Spinal cord (tissue), 10 donors: ENCODE data around the gene DBI. TPM values are rescaled to one million over a fixed set of nuclear protein-coding genes. Genes with fewer than 3 reads are reported as not detected.
"Not testable (repeated sequence)": the region's sequence is repeated elsewhere in the genome, so short reads cannot be mapped to it uniquely, and the experiment has no call there.

Experiments used
- DNase-seq, 6 donors: peaks; one replicate each; pipeline versions ENCODE4 v3.0.0 to v3.0.0-alpha.2; 2013 to 2015; ENCODE audit warnings: low spot score in 6 of 6, low read depth in 4 of 6
- H3K27ac ChIP-seq: one replicate; pipeline ENCODE4 v1.5.1; 2013; ENCODE audit warnings: low read depth, low read length, control low read depth
- H3K27me3 ChIP-seq: one replicate; pipeline ENCODE4 v1.6.1; 2013; ENCODE audit warnings: low read length; ENCODE audit not compliant: control insufficient read depth, insufficient read depth
- H3K36me3 ChIP-seq: one replicate; pipeline ENCODE4 v1.6.1; 2013; ENCODE audit warnings: low read length; ENCODE audit not compliant: control insufficient read depth, insufficient read depth
- H3K4me1 ChIP-seq: one replicate; pipeline ENCODE4 v1.6.1; 2013; ENCODE audit warnings: low read length; ENCODE audit not compliant: control insufficient read depth, insufficient read depth
- H3K4me3 ChIP-seq: one replicate; pipeline ENCODE4 v1.5.1; 2013; ENCODE audit warnings: low read depth, low read length, control low read depth
- H3K9me3 ChIP-seq: one replicate; pipeline ENCODE4 v1.6.1; 2013; ENCODE audit warnings: low read length; ENCODE audit not compliant: control insufficient read depth, insufficient read depth
- WGBS: methylation state at CpG from one replicate; pipeline ENCODE4 v1.1.5; 2013; ENCODE audit warnings: missing lambda C conversion rate; ENCODE audit not compliant: insufficient coverage; 5-methylcytosine and 5-hydroxymethylcytosine counted together
- polyA plus RNA-seq, 2 donors: library from polyadenylated mRNA; unstranded; fragments of 120-200 nt; gene quantifications; one replicate each; pipeline ENCODE4 v1.2.1, GENCODE V29; 2013; ENCODE audit not compliant: insufficient read length in 2 of 2
- total RNA-seq, 2 donors: library from RNA; depleted of rRNA in 1 of 2; stranded (reverse); fragments of 120-200 nt in 1 of 2; fragments of >200 nt in 1 of 2; gene quantifications; one replicate each; pipeline versions ENCODE4 v1.2.3 to v1.2.4, GENCODE V29; 2013 to 2014
- donor health status: healthy.

The DBI gene
- total and polyA plus RNA-seq, 4 donors: 134 to 887 (median 508) TPM

DNA sequence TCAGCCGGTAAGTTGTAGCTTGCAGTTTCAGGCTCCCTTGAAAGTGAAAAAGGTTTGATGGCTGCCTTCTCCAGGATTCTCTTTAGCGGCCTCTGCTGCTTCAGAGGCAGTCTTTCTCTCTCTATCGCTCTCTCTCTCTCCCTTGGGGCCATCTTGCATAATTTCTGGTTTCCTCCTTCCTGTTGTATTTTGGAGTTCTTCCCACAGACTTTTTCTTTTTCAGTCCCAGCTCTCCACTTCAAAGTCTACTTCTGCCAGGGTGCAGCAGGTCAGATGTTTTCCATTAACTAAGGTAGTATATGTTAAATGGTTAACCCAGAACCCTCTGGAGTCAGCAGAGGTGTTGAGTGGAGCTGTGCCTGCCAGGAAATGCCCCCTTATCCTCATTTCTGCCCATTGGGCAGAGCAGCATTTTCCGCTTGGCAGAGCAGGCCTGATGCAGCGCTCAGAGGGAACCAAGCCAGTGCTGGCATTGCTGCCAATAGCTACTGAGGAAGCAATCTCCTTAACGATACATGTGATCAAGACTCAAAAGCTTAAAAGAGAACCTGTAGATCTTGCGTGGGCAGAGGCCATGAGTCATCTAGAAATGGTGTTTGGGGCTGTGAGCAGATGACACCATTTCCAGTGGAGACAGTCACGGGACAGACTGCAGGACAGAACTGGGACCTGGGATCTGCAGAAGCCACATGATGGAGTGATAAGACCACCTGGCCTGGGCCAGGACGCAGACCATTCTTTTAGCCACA lies 20.8 kb downstream of the DBI start:
- peaks cover 17% of the 10 kb centered on the region for H3K4me1 ChIP-seq
- H3K4me3 ChIP-seq: no peak overlapping the region
- H3K9me3 ChIP-seq: no peaks in the 10 kb centered on the region
- no peaks in the 10 kb centered on the region for H3K36me3 ChIP-seq
- peak in 4 of 6 donors; percentile 38 to 90 (median 56) for DNase-seq
- H3K27ac ChIP-seq: peak overlapping the region; percentile 64
- no peaks in the 10 kb centered on the region for H3K27me3 ChIP-seq
- 46% methylated on average over 6 of the region's 9 CpGs for WGBS

DNA sequence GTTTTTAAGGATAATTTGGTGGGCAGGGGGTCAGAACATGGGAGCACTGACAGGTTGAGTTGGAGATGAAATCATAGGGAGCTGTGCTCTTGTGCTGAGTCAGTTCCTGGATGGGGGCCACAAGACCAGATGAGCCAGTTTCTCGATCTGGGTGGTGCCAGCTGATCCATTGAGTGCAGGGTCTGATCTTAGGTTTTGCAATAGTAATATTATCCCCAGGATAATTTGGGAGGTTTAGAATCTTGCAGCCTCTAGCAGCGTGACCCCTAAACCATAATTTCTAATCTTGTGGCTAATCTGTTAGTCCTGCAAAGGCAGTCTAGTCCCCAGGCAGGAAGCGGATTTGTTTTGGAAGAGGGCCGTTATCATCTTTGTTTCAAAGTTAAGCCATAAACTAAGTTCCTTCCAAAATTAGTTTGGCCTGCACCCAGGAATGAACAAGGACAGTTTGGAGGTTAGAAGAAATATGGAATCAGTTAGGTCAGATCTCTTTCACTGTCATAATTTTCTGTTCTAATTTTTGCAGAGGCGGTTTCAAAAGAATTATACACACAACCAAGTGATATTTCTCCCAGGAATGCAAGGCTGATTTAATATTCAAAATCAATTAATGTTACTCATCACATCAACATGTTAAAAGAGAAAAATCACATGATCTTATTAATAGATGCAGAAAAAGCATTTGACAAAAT lies 23.0 kb downstream of the DBI start:
- H3K4me1 ChIP-seq: peaks cover 12% of the 10 kb centered on the region
- no peaks in the 10 kb centered on the region for H3K27me3 ChIP-seq
- no peaks in the 10 kb centered on the region for H3K36me3 ChIP-seq
- H3K4me3 ChIP-seq: no peak overlapping the region
- 17% methylated on average over 1 of the region's 5 CpGs for WGBS
- no peak overlapping the region for H3K27ac ChIP-seq
- H3K9me3 ChIP-seq: no peaks in the 10 kb centered on the region
- DNase-seq: peak in 1 of 6 donors; percentile 52

DNA sequence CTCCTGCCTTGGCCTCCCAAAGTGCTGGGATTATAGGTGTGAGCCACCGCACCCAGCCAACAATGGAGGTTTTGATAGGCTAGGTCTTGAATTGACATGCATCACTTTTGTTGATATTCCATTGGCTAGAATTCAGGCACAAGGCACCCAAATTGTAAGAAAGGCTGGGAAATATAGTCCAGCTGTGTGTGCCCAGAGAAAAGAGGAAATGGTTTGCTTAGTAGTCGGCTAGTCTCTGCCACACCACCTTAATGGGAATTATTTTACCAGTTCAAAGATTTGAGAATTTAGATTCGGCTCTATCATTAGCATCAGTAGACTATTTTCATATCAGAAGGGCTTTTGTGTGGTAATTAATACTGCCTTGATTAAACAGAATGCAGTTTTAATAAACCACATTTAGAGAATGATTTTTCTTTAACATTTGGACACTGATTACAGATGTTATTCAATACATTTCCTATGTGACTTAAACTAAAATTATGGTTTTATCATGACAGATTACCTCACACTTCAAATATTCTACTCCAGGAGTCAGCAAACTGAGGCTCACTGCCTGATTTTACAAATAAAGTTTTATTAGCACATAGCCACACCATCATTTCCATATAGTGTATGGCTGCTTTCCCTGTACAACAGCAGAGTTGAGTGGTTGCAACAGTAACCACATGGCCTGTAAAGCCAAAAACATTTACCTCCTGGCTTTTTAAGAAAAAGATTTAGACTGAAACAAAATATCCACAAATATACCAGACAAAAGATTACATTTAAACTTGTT lies 27.4 kb downstream of the DBI start:
- H3K36me3 ChIP-seq: no peaks in the 10 kb centered on the region
- 100% methylated on average over 1 of the region's 3 CpGs for WGBS

DNA sequence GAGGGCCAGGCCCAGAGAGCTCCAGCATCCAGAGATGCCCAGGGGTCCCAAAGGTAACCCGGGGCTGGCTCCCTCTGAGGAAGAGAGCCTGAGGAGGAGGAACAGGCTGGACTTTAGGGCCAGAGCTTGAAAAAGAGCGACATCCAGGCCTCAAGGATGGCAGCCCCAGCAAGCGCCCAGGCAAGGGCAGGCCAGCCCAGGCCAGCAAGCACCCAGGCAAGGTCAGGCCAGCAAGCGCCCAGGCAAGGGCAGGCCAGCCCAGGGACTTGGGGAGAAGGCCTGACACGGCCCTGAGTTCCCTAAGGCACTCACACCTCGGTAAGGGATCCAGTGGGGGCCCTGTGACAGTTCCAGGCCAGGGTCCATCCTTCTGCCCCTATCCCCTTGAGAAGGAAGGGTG lies 30.4 kb downstream of the DBI start:
- Histone ChIP-seq H3K9me3 (no peaks in the 10 kb centered on the region), H3K27me3 (no peaks in the 10 kb centered on the region), H3K4me1 (no peaks in the 10 kb centered on the region), H3K4me3 (no peak overlapping the region), H3K36me3 (no peaks in the 10 kb centered on the region), H3K27ac (no peak overlapping the region)
- WGBS: 94% methylated on average over 5 of the region's 6 CpGs
- DNase-seq: no peak

More for the DNA sequence above, 27.4 kb downstream of the DBI start:
- no peaks in the 10 kb centered on the region for H3K9me3 ChIP-seq
- no peak for DNase-seq
- H3K27ac ChIP-seq: no peak overlapping the region
- no peak overlapping the region for H3K4me3 ChIP-seq
- H3K4me1 ChIP-seq: no peaks in the 10 kb centered on the region
- H3K27me3 ChIP-seq: no peaks in the 10 kb centered on the region

DNA sequence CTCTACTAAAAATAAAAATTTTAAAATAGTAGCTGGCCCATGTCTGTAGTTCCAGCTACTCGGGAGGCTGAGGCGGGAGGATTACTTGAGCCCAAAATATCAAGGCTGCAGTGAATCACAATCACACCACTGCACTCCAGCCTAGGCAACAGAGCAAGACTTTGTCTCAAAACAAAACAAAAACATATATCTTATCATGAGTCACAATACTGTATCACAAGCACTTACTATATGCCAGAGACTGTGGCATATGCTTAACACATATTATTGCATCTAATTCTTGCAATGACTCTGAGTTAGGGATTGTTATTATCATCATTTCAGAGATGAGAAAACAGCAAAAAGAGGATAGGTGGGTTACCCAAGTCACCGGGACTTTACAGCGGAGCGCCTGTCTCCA lies 35.3 kb downstream of the DBI start:
- WGBS: 97% methylated on average over 5 of the region's 5 CpGs
- H3K9me3 ChIP-seq: no peaks in the 10 kb centered on the region
- no peaks in the 10 kb centered on the region for H3K4me1 ChIP-seq
- no peak overlapping the region for H3K4me3 ChIP-seq
- no peak overlapping the region for H3K27ac ChIP-seq
- H3K27me3 ChIP-seq: no peaks in the 10 kb centered on the region
- no peak for DNase-seq
- H3K36me3 ChIP-seq: no peaks in the 10 kb centered on the region

DNA sequence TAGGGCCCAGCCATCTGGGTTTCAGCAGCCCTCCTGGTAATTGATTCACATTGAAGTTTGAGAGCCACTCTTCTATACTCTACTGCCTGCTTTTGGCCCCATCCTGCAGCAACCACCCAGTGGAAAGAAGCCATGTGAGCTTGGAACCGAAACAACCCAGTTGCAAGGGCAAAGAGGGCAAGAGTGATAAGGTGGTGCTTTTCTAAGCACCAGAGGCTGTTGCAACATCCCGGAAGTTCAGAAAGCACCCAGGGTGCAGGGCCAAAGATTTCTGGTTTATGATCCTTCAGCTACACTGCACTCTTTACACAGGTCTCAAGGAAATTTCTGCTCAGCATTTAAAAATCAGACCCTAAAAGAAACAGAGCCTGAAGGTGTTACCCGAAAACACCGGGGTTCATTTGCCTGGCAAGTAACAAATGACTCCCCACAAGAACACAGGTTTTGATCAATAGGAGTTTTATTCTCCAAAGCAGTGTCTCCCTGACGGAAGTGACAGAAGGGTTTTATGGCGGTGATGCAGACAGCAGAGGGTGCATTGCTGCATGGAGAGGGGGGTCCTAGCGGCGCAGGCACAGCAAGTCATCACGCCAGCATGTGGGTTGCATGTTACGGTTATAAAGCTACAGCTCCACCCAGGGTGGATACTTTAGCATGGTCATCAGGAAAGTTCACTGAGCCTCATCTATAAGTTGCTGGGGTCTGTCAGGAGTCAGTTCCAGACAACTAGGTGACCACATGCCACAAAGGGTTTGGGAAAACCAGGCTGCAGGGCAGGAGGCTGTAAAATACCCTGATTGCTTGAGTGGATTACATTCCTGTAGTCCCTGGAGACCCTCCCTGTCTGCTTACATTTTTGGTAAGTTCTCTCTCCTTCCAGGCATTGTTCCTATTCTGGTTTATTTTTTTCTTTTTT lies 36.1 kb downstream of the DBI start:
- no peaks in the 10 kb centered on the region for H3K9me3 ChIP-seq
- no peak overlapping the region for H3K4me3 ChIP-seq
- 65% methylated on average over 10 of the region's 10 CpGs for WGBS
- no peak overlapping the region for H3K27ac ChIP-seq
- no peaks in the 10 kb centered on the region for H3K36me3 ChIP-seq
- no peaks in the 10 kb centered on the region for H3K4me1 ChIP-seq
- no peaks in the 10 kb centered on the region for H3K27me3 ChIP-seq
- no peak for DNase-seq

DNA sequence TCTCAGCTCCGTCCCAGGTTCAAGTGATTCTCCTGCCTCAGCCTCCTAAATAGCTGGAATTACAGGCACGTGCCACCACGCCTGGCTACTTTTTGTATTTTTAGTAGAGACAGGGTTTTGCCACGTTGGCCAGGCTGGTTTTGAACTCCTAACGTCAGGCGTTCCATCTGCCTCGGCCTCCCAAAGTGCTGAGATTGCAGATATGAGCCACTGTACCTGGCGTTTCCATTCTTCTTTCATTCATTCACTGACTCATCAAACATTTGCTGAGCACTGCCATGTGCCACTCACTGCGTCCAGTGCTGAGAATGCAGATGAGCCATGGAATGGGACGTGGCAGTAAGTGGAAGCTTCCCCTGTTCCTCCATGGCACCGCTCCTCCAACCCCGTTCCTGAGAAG lies 36.8 kb downstream of the DBI start:
- DNase-seq, H3K4me1 ChIP-seq, H3K9me3 ChIP-seq, H3K27ac ChIP-seq, H3K36me3 ChIP-seq, H3K4me3 ChIP-seq, H3K27me3 ChIP-seq: not testable (repeated sequence)
- WGBS: 87% methylated on average over 11 of the region's 12 CpGs

DNA sequence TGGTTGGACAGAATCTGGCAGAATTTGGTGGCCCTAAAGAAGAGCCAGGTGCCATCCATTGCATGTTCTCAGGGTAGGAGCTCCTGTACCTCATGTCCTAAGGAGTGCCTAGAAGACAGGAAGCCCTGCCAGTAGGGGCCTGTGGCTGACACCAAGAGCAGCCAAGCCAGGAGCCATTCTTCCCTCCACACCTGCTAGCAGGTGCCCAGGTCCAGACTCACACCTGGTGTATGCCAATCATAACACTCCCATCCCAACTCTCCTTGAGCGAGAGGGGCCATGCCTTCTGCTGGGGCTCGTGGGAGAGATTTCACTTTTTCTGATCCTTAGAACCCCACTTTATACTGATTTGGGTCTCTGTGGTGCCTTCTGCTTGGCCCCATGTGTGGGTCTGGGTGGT lies 38.4 kb downstream of the DBI start:
- H3K9me3 ChIP-seq: no peaks in the 10 kb centered on the region
- WGBS: no CpG with 5 or more reads among the region's 2 CpGs
- H3K4me1 ChIP-seq: no peaks in the 10 kb centered on the region
- H3K27me3 ChIP-seq: no peaks in the 10 kb centered on the region
- no peak for DNase-seq
- no peaks in the 10 kb centered on the region for H3K36me3 ChIP-seq
- no peak overlapping the region for H3K4me3 ChIP-seq
- H3K27ac ChIP-seq: no peak overlapping the region
